HepG2 (cell line): Measurements from ENCODE around the gene STMN3. TPM values are rescaled to one million over a fixed set of nuclear protein-coding genes. Genes with fewer than 3 reads are reported as not detected.

Source experiments
- CCAR2 ChIP-seq: fragments of 200-400 bp; formaldehyde crosslinking; optimal IDR thresholded peaks from 2 replicates; pipeline ENCODE3; 2018; ENCODE audit warnings: low read depth, mild to moderate bottlenecking, low read length, moderate library complexity
- E2F1 ChIP-seq: sonication (generic); formaldehyde crosslinking; IDR thresholded peaks from 2 replicates; pipeline ENCODE4 v1.5.0; 2020; ENCODE audit warnings: missing genetic modification reagents
- HNRNPUL1 ChIP-seq: fragments of 200-400 bp; formaldehyde crosslinking; IDR thresholded peaks from 2 replicates; pipeline ENCODE4 v1.6.1; 2017; ENCODE audit warnings: low read depth, mild to moderate bottlenecking, low read length, moderate library complexity
- IRX3 ChIP-seq: sonication (generic); formaldehyde crosslinking; IDR thresholded peaks from 2 replicates; pipeline ENCODE4 v1.8.1; 2023; ENCODE audit warnings: mild to moderate bottlenecking, low read depth, missing genetic modification reagents, borderline replicate concordance
- KLF16 ChIP-seq, 2 experiments: sonication (generic) in 1 of 2; formaldehyde crosslinking in 1 of 2; IDR thresholded peaks; 2 replicates each; pipeline versions ENCODE4 v1.6.1 to v1.8.0; 2016 to 2023; ENCODE audit warnings: missing genetic modification reagents in 2 of 2, missing compliant biosample characterization in 1 of 2
- MIXL1 ChIP-seq: IDR thresholded peaks from 2 replicates; pipeline ENCODE4 v1.6.1; 2016
- NR2C2 ChIP-seq: sonication (generic); formaldehyde crosslinking; IDR thresholded peaks from 2 replicates; pipeline ENCODE4 v1.4.0; 2020; ENCODE audit warnings: missing genetic modification reagents, mild to moderate bottlenecking, moderate library complexity, borderline replicate concordance
- RBAK ChIP-seq: sonication (generic); formaldehyde crosslinking; IDR thresholded peaks from 2 replicates; pipeline ENCODE4 v1.5.1; 2020; ENCODE audit warnings: mild to moderate bottlenecking, missing genetic modification reagents
- SETDB1 ChIP-seq: sonication (generic); formaldehyde crosslinking; IDR thresholded peaks from 2 replicates; pipeline ENCODE4 v1.5.1; 2020; ENCODE audit warnings: missing genetic modification reagents, mild to moderate bottlenecking, borderline replicate concordance
- STAT5B ChIP-seq: sonication (generic); formaldehyde crosslinking; IDR thresholded peaks from 2 replicates; pipeline ENCODE4 v1.4.0; 2020; ENCODE audit warnings: missing genetic modification reagents
- THAP9 ChIP-seq: sonication (generic); formaldehyde crosslinking; IDR thresholded peaks from 2 replicates; pipeline ENCODE4; 2020; ENCODE audit warnings: missing genetic modification reagents, mild to moderate bottlenecking, borderline replicate concordance
- ZBTB10 ChIP-seq: sonication (generic); formaldehyde crosslinking; IDR thresholded peaks from 2 replicates; pipeline ENCODE4 v1.4.0; 2020; ENCODE audit warnings: missing genetic modification reagents, borderline replicate concordance
- ZNF280B ChIP-seq: sonication (generic); formaldehyde crosslinking; IDR thresholded peaks from 2 replicates; pipeline ENCODE4 v1.5.0; 2020; ENCODE audit warnings: missing genetic modification reagents, mild to moderate bottlenecking, borderline replicate concordance
- ZNF609 ChIP-seq: sonication (generic); formaldehyde crosslinking; IDR thresholded peaks from 2 replicates; pipeline ENCODE4 v1.4.0; 2020; ENCODE audit warnings: mild to moderate bottlenecking, missing genetic modification reagents, borderline replicate concordance
- ZNF629 ChIP-seq: sonication (generic); formaldehyde crosslinking; conservative IDR thresholded peaks from 2 replicates; pipeline ENCODE4 v1.5.0; 2020; ENCODE audit warnings: missing genetic modification reagents
- ZNF672 ChIP-seq: sonication (generic); formaldehyde crosslinking; IDR thresholded peaks from 2 replicates; pipeline ENCODE4 v1.8.1; 2022; ENCODE audit warnings: missing genetic modification reagents
- ZNF772 ChIP-seq: sonication (generic); formaldehyde crosslinking; IDR thresholded peaks from 2 replicates; pipeline ENCODE4 v1.5.0; 2020; ENCODE audit warnings: mild to moderate bottlenecking, missing genetic modification reagents
- polyA plus RNA-seq, 8 experiments: library from polyadenylated mRNA; depleted of rRNA in 3 of 8; stranded (reverse) in 7 of 8; unstranded in 1 of 8; fragments of >200 nt; fragmentation: Illumina TruSeq in 4 of 8; extraction: Trizol in 4 of 8; gene quantifications; 2 replicates each; pipeline versions ENCODE4 v1.2.1 to v1.2.3, GENCODE V29; 2011 to 2016; ENCODE audit warnings: low read depth in 4 of 8, missing spikeins in 1 of 8, mixed read lengths in 1 of 8; ENCODE audit not compliant: insufficient read depth in 1 of 8
- total RNA-seq, 5 experiments: library from RNA; depleted of rRNA; stranded (reverse); fragments of >200 nt; fragmentation: Illumina TruSeq; extraction: Trizol; gene quantifications; 2 replicates each; pipeline ENCODE4 v1.2.3, GENCODE V29; 2016; ENCODE audit warnings: low read depth in 1 of 5

STMN3 gene
- total and polyA plus RNA-seq, 2 of the 13 experiments (the other 11 are each of a cell fraction or from before 2014, with no cell fraction given), result 21.0 to 48.3 TPM

- TF ChIP-seq IRX3 (CRISPR knock-in tag) (no peak), SETDB1 (no peak), KLF16 (CRISPR knock-in tag; IDR thresholded peaks at IDR 0.05) (no peak), ZNF280B (CRISPR knock-in tag) (no peak), ZNF609 (no peak), E2F1 (CRISPR knock-in tag) (no peak), ZNF629 (CRISPR knock-in tag) (no peak), THAP9 (CRISPR knock-in tag) (no peak), RBAK (no peak), CCAR2 (no peak), STAT5B (CRISPR knock-in tag) (no peak), MIXL1 (CRISPR knock-in tag) (no peak), NR2C2 (CRISPR knock-in tag) (no peak), ZBTB10 (CRISPR knock-in tag) (no peak), ZNF772 (CRISPR knock-in tag) (0 out of 2 replicates have a peak, but pooled peaks have one; percentile 30), HNRNPUL1 (no peak), ZNF672 (CRISPR knock-in tag) (no peak)
These were observed 28.7 kb downstream of the STMN3 start (continued) for GRCh38 chr20:63624486-63624885.
